ENCODE measurements around the gene FANCB. TPM values are rescaled to one million over a fixed set of nuclear protein-coding genes. Genes with fewer than 3 reads are reported as not detected.

The FANCB gene
- total RNA-seq: 0.88 and 1.2 TPM in 2 replicates
- polyA plus RNA-seq (2012): 0.32 TPM

- peak; percentile 94 for DNase-seq (ENCODE audit: low read depth)
These were observed at the start of gene FANCB, which contains the start of gene MOSPD2 for GRCh38 chrX:14872851-14873675. FANCB (minus strand) TSS chrX:14873069; CDS start chrX:14865510, 7,559 bp downstream. MOSPD2 (plus strand) TSS chrX:14873421; CDS start chrX:14873529, 108 bp downstream.

- peak; percentile 58 for DNase-seq (ENCODE audit: low read depth)
These were observed 49.6 kb upstream of the FANCB start for GRCh38 chrX:14922437-14922836.

- no peak for DNase-seq (ENCODE audit: low read depth)
These were observed 47.3 kb upstream of the FANCB start for GRCh38 chrX:14920196-14920595.

GRCh38 chrX:14919407-14919806 lies 46.5 kb upstream of the FANCB start:
- DNase-seq (ENCODE audit: low read depth): peak; percentile 27

- no peak for DNase-seq (ENCODE audit: low read depth)
These were observed 43.3 kb upstream of the FANCB start for GRCh38 chrX:14916017-14916674.

GRCh38 chrX:14915596-14915995 lies 42.7 kb upstream of the FANCB start:
- peak; percentile 74 for DNase-seq (ENCODE audit: low read depth)

GRCh38 chrX:14913241-14913640 lies 40.4 kb upstream of the FANCB start:
- DNase-seq (ENCODE audit: low read depth): peak; percentile 28

GRCh38 chrX:14903891-14904290 lies 31.0 kb upstream of the FANCB start:
- DNase-seq (ENCODE audit: low read depth): no peak

GRCh38 chrX:14902537-14902936 lies 29.7 kb upstream of the FANCB start:
- DNase-seq (ENCODE audit: low read depth): no peak

GRCh38 chrX:14899607-14900006 lies 26.7 kb upstream of the FANCB start:
- peak; percentile 23 for DNase-seq (ENCODE audit: low read depth)

- no peak for DNase-seq (ENCODE audit: low read depth)
These were observed 24.2 kb upstream of the FANCB start for GRCh38 chrX:14897042-14897441.

GRCh38 chrX:14896273-14896672 lies 23.4 kb upstream of the FANCB start:
- no peak for DNase-seq (ENCODE audit: low read depth)

GRCh38 chrX:14886252-14886651 lies 13.4 kb upstream of the FANCB start:
- DNase-seq (ENCODE audit: low read depth): no peak

- DNase-seq (ENCODE audit: low read depth): no peak
These were observed 11.8 kb upstream of the FANCB start for GRCh38 chrX:14884714-14885113.

- DNase-seq (ENCODE audit: low read depth): no peak
These were observed 11.0 kb upstream of the FANCB start for GRCh38 chrX:14883826-14884225.

- no peak for DNase-seq (ENCODE audit: low read depth)
These were observed 2.8 kb upstream of the FANCB start for GRCh38 chrX:14875624-14876023.

- no peak for DNase-seq (ENCODE audit: low read depth)
These were observed 794 bp upstream of the FANCB start for GRCh38 chrX:14873676-14874049.

- DNase-seq (ENCODE audit: low read depth): no peak
These were observed 514 bp downstream of the FANCB start for GRCh38 chrX:14872355-14872754.

GRCh38 chrX:14871767-14872166 lies 1.1 kb downstream of the FANCB start:
- DNase-seq (ENCODE audit: low read depth): no peak

GRCh38 chrX:14865201-14865600 lies 7.7 kb downstream of the FANCB start:
- peak; percentile 4 for DNase-seq (ENCODE audit: low read depth)

GRCh38 chrX:14864631-14865030 lies 8.2 kb downstream of the FANCB start:
- DNase-seq (ENCODE audit: low read depth): no peak

- DNase-seq (ENCODE audit: low read depth): no peak
These were observed 21.3 kb downstream of the FANCB start for GRCh38 chrX:14851526-14851925.

GRCh38 chrX:14843666-14844065 lies 29.2 kb downstream of the FANCB start:
- DNase-seq (ENCODE audit: low read depth): no peak

Data from myocyte (in vitro differentiated cells).